Bone marrow (tissue), 2 donors: ENCODE results near the gene FAM89A.
"Not testable (repeated sequence)": the region's sequence is repeated elsewhere in the genome, so short reads cannot be mapped to it uniquely, and the experiment has no call there.

Experiments used
- DNase-seq, 2 donors: peaks; one replicate each; lab custom pipeline; 2025; lab: John Stamatoyannopoulos, UW

The FAM89A gene

DNA sequence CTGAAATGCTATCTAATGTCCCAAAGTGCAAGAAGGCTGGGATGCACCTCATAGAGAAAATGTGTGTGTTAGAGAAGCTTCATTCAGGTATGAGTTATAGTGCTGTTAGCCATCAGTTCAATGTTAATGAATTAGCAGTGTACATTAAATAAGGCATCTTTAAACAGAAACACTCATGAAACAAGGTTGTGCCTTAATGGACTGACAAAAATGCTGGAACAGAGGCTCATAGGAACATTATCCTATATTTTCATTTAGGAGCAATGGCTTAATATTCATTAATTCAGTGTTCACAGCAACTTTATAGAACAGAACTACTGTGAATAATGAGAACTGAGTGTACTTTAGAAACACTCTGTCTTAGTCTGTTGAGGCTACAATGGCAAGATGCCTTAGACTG, 15.2 kb upstream of the FAM89A start:
- no peak for DNase-seq

DNA sequence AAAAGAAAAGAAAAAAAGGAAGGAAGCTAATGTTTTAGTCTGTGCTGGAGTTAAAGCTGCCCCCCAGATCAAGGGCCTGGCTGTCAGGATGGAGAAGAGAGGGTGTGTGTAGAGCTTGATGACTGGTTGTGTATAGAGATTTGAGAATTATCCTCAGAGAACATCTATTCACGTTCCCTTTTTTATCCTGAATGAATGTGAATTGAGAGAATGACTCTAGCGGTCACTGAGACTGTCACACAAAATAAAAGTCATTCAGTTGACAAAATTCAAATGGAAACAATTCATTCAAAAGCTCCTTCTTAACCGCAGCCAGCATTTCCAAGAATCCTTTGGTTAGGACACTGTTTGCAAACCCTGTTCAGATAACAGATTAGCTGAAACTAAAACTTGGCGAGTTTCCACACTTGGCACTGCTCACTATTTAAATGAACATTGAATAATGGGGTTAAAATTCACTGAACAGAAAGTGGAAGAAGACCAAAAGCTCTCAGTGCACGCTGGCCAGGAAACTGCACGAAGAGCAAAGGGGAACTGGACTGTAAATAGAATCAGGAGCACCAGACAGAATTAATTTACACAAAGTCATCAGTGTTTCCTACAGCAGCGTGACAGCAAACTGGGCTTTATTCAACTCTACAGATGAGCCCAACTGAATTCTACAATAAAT, 13.6 kb upstream of the FAM89A start:
- peak; percentile 1 to 68 for DNase-seq

DNA sequence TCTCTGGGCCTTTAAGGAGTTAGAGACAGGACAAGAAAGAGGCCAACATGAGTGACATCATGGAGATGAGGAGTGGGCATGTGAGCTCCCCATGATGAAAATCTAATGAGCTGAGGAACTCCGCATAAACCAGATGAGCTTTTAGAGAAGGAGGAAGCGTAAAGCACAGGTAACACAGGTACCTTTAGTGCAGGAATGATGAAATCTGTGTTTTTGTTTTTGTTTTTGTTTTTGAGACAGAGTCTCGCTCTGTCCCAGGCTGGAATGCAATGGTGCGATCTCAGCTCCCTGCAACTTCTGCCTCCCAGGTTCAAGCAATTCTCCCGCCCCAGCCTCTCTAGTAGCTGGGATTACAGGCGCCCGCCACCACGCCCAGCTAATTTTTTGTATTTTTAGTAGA, 12.7 kb upstream of the FAM89A start:
- no peak for DNase-seq

DNA sequence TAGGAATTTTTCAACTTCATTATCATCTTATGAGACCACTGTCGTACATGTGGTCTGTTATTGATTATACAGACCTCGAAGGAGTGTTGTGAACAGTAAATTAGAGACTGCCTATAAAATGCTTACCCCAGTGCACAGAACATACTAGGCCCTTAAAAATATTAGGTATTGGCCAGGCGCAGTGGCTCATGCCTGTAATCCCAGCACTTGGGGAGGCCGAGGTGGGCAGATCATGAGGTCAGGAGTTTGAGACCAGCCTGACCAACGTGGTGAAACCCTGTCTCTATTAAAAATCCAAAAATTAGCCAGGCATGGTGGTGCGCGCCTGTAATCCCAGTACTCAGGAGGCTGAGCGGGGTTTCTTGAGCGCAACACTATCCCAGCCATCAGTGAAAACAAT, 10.9 kb upstream of the FAM89A start:
- DNase-seq = not testable (repeated sequence)

DNA sequence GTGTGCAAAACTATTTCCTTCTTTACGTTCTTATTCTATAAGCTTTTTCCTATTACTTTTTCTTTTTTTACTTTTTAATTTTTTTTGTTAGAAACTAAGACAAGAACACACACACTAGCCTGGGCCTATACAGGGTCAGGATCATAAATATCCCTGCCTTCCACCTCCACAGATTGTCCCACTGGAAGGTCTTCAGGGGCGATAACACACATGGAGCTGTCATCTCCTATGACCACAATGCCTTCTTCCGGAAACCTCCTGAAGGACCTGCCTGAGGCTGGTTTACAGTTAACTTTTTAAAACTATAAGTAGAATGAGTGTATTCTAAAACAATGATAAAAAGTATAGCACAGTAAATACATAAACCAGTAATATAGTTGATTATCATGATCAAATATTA, 10.3 kb upstream of the FAM89A start:
- no peak for DNase-seq

DNA sequence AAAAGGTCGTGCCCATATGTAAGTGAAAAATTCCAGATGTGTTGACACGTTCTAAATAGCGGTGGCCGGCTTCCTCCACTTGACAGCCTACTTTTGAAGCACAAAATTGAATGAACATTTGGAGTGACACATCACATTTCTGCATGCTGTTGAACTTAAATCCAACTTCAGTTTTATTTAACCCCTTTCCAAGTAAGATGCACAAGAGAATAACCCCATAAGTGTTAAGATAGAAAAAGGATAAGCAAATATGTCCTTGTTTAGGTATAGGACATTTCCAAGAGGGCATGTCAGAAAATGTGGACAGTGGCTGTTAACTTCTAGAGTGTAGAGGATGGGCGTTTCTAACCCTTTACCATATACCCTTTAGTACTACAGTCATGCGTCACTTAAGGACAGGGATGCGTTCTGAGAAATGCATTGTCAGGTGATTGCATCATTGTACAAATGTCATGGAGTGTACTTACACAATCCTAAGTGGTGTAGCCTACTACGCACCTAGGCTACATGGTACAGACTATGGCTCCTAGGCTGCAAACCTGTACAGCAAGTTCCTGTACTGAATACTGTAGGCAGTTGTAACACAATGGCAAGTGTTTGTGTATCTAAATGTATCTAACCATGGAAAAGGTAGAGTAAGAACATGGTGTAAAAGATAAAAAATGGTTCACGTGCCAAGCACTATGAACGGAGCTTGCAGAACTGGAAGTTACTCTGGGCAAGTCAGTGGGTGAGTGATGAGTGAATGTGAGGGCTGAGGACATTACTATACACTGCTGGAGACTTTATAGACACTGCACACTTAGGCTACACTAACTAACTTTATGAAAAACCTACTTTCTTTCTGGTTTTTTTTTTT, 9.3 kb upstream of the FAM89A start:
- no peak for DNase-seq

DNA sequence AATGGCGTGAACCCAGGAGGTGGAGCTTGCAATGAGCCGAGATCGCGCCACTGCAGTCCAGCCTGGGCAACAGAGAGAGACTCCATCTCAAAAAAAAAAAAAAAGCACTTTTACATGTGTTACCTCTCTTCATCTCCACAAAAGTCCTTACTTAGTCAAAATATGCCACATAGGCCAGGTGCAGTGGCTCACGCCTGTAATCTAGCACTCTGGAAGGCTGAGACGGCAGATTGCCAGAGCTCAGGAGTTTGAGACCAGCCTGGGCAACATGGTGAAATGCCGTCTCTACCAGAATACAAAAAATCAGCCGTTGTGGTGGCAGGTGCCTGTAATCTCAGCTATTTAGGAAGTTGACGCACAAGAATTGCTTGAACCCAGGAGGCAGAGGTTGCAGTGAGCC, 8.4 kb upstream of the FAM89A start:
- DNase-seq = not testable (repeated sequence)

DNA sequence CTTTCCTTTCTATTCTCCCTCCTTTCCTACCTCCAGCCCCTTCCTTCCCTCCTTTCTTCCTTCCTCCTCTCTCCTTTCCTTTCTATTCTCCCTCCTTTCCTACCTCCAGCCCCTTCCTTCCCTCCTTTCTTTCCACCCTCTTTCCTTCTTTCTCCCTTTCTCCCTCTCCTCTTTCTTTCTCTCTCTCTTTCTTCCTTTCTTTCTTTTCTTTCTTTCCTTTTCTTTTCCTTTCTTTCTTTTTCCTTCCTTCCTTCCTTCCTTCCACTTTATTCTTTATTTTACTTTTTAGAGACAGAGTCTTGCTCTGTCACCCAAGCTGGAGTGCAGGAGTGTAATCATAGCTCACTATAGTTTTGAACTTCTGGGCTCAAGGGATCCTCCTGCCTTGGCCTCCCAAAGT, 7.5 kb upstream of the FAM89A start:
- DNase-seq = not testable (repeated sequence)

DNA sequence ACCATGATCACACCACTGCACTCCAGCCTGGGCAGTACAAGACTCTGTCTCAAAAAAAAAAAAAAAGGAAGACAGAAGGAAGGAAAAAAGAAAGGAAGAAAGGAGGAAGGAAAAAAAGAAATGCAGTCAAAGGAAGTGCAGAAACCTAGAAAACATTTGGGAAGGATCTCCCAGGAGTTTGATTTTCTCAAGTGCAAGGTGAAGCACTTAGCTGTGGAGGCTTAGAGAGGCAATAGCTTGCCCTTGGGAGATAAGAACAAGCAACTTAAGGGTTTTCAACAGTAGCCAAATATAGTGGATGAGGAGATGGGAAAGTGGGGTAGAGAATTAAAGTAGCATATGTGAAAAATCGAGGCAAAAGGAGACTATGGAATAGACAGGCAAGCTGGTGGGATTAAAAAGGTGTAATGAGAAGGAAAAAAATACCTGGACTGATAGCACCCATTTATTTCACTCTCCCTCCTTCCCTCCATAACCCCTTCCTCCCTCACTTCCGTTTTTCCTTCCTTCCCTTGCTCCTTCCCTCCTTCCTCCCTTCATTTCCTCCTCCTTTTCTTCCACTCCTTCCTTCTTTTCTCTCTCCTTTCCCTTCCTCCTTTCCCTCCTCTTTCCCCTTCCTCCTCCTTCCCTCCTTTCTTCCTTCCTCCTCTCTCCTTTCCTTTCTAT, 6.8 kb upstream of the FAM89A start:
- DNase-seq = no peak

DNA sequence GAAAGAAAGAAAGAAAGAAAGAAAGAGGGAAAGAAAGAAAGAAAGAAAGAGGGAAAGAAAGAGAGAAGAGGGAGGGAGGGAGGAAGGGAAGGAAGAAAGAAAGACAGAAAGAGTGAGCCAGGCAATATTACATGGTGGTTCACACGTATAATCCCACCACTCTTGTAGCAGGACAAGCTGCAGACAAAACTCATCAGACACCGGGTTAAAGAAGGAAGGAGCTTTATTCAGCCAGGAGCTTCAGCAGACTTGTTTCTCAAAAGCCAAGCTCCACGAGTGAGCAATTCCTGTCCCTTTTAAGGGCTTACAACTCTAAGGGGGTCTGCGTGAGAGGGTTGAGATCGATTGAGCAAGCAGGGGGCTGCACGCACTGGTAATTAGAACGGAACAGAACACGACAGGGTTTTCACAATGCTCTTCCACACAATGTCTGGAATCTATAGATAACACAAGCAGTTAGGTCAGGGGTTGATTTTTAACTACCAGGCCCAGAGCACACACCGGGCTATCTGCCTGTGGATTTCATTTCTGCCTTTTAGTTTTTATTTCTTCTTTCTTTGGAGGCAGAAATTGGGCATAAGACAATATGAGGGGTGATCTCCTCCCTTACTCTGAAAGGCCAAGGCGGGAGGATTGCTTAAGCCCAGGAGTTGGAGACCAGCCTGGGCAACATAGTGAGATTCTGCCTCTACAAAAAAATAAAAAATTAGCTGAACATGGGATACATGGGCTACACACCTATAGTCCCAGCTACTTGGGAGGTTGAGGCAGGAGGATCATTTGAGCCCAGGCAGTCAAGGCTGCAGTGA, 6.1 kb upstream of the FAM89A start:
- not testable (repeated sequence) for DNase-seq

DNA sequence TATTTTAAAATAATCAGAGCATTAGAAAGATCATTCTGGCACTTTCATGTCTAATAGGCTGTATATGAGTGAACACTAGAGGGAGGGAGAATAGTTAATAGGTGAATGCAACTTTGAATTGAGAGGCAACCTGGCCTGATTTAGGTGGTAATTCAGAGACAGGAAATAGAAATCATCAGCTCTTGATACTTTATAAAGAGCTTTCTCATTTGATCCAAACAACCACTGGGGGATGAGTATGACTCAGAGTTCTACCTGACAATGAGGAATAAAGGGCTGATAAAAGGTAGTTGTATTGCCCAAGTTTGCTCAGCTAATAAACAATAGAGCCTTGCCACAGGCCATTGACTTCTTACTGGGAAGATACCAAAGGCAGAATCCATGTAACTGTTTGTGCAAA, 5.2 kb upstream of the FAM89A start:
- DNase-seq = no peak

DNA sequence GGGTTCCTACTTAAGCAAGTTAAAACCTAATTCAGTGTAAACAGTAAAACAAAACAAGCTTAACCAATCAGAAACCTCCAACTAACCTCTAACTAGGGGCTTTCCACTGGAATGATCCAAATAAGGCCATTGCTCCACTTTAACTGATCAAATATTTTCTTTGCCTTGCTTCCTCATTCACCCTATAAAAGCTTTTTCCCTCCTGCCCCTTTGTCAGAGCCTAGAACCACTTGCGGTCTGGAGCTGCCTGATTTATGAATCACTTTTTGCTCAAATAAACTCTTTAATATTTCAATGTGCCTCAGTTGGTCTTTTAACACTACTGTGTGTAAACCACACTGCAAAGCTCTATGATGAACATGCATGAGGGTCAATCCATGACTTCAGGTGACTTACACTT, 4.5 kb upstream of the FAM89A start:
- no peak for DNase-seq

DNA sequence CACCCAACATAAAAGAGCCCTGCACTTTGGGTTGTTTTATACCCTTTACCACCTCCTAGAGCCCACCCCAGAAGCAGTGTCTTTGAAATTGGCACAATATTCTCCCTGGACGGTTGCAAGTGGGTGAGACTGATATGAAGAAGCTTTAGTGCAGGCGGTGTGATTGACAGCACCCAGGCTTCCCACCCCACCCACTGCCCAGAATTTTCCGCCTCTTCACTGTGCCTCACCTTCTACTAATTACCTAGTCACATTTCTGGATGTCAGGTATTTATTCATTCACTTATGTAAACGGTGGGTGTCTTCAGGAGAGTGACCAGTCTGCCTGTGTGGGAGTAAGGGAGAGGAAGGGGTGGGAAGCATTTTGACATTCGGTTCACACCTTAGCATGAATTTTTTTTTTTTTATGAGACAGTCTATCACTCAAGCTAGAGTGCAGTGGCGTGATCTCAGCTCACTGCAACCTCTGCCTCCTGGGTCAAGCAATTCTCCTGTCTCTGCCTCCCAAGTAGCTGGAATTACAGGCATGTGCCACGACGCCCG, 1.7 kb upstream of the FAM89A start:
- DNase-seq = no peak

DNA sequence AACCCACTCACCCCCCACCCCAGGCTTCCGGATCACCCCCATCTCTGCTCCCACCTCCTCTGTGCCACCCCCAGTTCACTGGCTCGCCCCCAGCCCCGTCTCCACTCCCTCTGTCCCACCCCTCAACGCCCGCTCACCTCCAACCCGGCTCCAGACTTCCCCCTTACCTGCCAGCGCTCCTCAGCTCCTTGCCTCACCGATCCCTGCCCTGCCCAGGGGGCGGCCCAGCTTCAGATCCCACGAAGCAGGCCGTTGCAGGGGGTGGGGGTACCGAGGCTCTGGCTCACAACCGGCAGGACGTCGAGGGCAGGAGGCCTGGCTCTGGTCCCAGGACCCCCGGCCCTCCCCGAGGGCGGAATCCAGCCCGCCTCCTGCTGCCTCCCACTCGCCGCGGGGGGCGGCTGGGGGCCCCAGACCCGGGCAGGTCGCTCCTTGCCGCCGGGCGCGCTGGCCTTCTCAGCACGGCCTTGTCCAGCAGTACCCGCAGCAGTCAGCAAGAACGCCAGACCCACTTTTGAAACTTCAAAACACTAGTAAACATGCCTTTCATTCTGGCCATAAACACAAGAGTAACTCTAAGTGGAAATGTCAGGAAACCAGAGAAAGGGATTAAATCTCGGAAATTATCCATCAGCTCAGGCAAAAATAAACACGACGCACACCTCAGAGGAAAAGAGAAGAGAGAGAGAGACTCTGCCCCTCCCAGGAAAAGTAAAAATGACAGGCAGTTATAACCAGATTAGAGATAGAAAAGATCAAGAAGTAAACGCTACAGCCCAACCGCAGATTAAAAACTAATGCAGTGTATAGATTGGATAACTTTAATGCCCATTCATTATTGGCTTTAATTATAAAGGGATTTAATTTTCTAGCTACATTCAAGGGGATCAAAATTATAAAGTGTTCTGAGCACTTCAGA, 1.0 kb upstream of the FAM89A start:
- DNase-seq = no peak

DNA sequence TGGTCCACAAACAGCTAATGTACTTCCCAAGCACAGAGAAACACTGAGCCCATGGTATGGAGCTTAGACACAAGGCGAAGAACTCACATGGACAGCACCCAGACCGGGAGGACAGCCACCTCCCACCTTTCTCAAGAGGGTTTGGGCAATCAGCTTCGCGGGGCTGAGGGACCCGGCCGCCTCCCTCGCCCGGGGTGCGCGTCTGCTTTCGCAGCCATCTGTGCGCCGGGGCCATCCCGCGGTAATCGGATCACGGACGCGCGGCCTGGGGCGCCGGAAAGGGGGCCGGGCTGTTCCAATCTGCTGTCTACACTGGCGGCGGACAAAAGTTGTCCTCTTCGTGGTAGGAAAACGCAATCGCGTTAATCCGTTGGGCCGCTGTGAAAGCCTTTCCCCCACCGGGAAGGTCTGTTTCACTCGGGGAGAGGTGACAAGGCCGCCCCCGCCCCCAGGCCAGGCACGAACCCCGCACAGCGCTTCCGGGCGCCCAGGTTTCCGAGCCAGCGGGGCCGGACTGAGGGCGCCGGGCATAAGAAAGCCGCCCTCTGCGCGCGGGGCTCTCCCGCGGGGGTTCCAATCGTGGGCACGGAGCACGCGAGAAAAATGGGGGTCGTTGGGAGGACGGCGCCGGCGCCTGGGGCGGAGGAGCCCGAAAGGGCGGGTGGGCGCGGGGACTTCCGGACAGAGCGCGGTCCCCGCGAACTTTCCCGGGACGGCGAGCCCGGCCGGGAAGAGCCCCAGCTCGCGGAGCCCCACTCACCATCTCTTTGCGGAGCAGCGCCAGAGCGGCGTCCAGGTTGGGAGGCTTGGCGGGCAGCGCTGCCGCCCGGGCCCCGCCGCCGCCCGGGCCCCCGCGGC, 664 bp downstream of the FAM89A start:
- peak in 1 of 2 donors; percentile 33 for DNase-seq

DNA sequence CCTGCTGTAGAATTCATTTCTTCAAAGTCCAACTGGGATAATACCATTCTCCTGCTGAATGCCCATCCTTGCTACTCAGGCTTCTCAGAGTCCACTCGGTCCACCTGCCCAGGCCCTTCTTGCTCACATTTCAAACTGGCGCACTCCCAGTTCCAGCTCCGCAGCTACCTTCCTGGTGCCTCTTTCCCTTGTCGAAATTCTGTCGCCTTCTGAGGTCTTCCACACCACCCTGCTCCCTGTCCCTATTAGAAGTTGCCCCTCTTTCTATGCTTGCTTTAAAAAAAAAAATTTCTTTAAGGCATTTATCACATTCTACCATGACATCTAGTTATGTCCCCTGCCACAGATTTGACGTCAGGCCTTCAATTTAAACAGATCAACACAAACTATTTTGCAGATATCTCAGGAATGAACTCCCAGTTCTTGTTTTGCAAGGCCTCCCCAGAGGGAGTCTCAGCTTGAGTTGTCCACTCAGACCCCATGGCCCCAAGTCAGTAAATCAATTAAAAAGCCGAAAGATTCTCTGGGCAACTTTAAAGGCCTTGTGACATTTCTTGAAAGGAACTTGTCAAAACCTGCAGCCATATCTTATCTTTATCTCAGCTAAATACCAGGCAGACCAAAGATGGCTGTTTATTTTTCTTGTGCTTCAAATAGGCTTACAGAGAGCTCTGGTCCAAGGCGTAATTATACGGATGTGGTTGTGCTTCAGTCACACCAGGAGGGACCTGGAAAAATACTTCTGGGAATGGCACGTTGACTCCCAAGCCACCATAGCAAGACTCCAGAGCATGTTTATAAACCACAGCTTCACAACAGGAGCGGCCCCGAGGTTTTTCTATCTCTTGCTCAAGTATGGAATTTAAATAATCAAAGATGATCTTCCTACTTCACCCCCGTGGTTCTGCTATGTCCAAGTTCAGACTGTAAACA, 2.2 kb downstream of the FAM89A start:
- no peak for DNase-seq

DNA sequence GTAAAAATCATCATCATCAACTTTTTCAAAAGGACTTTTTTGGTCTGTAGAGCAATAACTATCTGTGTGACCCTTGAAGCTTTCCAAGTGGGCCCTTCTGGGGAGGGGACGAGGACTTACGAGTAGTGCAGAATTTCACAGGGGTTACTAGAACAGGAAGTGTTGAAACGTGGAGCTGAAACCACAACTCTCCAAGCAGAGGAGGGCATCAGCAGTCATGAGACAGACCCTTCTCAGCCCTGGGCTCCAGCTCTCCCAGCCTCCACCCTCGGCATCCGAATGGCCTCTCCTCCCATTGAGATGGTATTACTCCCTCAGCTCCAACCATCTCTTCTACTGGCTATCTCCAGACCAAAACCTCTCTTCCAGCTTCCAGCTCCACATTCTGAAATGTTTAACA, 3.6 kb downstream of the FAM89A start:
- DNase-seq = peak in 1 of 2 donors; percentile 51

DNA sequence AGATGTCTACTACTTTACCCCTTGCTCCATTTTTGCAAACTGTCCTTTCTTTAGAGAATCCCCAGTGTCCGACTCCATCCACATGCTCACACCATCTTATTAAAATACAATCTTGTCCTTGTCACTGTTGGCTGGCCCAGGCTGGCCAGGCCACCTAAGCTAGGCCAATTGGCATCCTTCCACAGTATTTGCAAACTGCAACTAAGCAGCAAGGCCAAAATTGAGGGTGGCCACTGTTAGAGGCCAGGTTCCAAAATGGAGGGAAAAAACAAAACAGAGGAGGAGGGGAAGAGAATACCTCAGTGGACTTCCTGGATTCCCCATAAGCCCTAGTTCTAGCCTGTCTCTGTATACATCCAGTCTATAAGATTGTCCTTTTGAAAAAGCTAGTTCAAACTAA, 4.3 kb downstream of the FAM89A start:
- no peak for DNase-seq

DNA sequence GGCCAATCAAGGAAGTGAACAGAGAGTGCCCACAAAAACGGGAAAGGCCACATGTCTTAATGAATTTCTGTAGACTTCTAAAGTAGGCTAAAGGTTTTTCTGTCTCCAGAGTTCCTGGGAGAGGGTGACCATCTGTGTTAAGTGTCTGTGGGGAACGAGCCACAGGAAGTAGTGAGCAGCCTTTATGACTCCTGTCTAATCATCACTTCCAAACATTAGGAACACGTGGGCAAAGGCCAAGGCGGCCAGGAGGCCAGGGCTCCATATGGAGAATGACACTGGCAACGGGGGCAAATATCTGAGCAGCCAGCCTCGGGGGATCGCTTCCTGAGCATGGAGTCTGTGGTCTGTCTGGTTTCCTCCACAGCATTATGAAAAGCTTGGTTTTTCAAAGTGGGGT, 7.1 kb downstream of the FAM89A start:
- no peak for DNase-seq
